ENCODE measurements around the gene KRTAP2-3. TPM values are rescaled to one million over a fixed set of nuclear protein-coding genes. Genes with fewer than 3 reads are reported as not detected.

KRTAP2-3 gene
- total and polyA plus RNA-seq, 4 donors = not detected

DNA sequence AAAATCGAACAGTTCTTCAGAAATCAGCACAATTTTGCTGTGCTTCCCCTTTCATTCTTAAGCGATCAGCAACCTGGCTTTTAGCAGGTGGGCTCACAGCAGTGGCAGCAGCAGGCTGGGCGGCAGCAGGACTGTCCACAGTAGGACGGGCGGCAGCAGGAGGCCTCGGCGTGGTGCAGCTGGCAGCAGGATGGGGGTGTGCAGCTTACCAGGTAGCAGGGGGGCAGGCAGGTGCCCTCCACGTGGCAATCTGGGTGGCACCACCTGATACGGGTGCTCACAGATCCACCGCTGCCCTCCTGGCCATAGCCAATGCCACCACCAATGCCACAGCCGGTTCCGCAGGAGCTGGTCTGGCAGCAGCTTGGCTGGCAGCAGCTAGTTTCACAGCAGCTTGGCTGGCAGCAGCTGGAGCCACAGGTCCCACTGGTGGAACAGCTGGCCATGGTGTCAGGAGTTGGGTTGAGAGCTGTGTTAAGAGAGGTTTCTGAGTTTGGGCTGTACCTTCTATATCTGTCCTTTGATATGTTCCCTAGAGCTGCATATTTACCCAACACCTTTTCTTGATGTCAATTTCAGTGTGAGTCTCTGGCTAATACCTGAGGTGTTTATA lies 30.2 kb downstream of the KRTAP2-3 start, which contains the start of gene KRTAP1-4:
TSS of gene KRTAP1-4 (minus strand) at position 563 of the 613 bp plus-strand sequence. CDS start at position 446, 117 bp downstream.
- H3K36me3 ChIP-seq (ENCODE audit: control insufficient read depth in 4 of 4, insufficient read depth in 4 of 4, low read length in 4 of 4) = no peaks in the 10 kb centered on the region
- no peak within 1 kb of the TSS for H3K27ac ChIP-seq (ENCODE audit: low read depth in 1 of 2, low read length in 1 of 2)
- H3K9ac ChIP-seq (ENCODE audit: insufficient read depth in 1 of 2, low read length in 2 of 2) = no peak within 1 kb of the TSS
- WGBS, 2 donors = 84 to 94% methylated on average over 12 of the region's 12 CpGs
- DNase-seq (no peak), ATAC-seq (ENCODE audit: insufficient read depth, low FRiP score) (no peak)
- no peaks in the 10 kb centered on the region for H3K4me1 ChIP-seq (ENCODE audit: control insufficient read depth in 5 of 5, insufficient read depth in 5 of 5, low read length in 5 of 5)
- H3K9me3 ChIP-seq (ENCODE audit: control insufficient read depth in 4 of 4, insufficient read depth in 3 of 4, low read length in 3 of 4) = no peaks in the 10 kb centered on the region
- H3K4me3 ChIP-seq = no peak within 1 kb of the TSS
- TF ChIP-seq, protein P1, sequence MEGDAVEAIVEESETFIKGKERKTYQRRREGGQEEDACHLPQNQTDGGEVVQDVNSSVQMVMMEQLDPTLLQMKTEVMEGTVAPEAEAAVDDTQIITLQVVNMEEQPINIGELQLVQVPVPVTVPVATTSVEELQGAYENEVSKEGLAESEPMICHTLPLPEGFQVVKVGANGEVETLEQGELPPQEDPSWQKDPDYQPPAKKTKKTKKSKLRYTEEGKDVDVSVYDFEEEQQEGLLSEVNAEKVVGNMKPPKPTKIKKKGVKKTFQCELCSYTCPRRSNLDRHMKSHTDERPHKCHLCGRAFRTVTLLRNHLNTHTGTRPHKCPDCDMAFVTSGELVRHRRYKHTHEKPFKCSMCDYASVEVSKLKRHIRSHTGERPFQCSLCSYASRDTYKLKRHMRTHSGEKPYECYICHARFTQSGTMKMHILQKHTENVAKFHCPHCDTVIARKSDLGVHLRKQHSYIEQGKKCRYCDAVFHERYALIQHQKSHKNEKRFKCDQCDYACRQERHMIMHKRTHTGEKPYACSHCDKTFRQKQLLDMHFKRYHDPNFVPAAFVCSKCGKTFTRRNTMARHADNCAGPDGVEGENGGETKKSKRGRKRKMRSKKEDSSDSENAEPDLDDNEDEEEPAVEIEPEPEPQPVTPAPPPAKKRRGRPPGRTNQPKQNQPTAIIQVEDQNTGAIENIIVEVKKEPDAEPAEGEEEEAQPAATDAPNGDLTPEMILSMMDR (IDR thresholded peaks at IDR 0.05; ENCODE audit: control extremely low read depth, extremely low read depth) = no peak
- no peaks in the 10 kb centered on the region for H3K27me3 ChIP-seq (ENCODE audit: control insufficient read depth in 3 of 3, insufficient read depth in 3 of 3, low read length in 2 of 3)

DNA sequence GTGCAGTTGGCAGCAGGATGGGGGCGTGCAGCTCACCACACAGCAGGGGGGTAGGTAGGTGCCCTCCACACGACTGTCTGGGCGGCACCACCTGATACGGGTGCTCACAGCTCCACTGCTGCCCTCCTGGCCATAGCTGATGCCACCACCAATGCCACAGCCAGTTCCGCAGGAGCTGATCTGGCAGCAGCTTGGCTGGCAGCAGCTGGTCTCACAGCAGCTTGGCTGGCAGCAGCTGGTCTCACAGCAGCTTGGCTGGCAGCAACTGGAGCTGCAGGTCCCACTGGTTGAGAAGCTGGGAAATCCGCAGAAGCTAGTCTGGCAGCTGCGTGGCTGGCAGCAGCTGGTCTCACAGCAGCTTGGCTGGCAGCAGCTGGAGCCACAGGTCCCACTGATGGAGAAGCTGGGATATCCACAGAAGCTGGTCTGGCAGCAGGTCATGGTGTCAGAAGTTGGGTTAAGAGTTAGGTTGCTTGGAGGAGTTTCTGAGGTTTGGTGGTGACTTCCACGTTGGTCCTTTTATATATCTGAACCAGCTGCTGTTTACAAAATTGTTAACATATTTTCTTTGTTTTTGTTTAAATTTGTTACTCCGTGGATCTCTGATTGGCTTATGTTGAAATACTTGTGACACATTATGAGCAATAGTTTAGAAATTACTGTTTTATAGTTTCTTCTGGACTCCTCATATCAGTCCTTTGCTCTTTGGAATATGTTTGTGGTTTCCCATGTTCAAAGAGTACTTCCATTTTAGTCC lies 33.0 kb downstream of the KRTAP2-3 start, which contains the start of gene KRTAP1-5:
TSS of gene KRTAP1-5 (minus strand) at position 494 of the 757 bp plus-strand sequence. CDS start at position 441, 53 bp downstream.
- no peaks in the 10 kb centered on the region for H3K27me3 ChIP-seq (ENCODE audit: control insufficient read depth in 3 of 3, insufficient read depth in 3 of 3, low read length in 2 of 3)
- no peak for ATAC-seq (ENCODE audit: insufficient read depth, low FRiP score)
- H3K9ac ChIP-seq (ENCODE audit: insufficient read depth in 1 of 2, low read length in 2 of 2) = no peak within 1 kb of the TSS
- H3K27ac ChIP-seq (ENCODE audit: low read depth in 1 of 2, low read length in 1 of 2) = no peak within 1 kb of the TSS
- H3K4me1 ChIP-seq (ENCODE audit: control insufficient read depth in 5 of 5, insufficient read depth in 5 of 5, low read length in 5 of 5) = no peaks in the 10 kb centered on the region
- no peaks in the 10 kb centered on the region for H3K36me3 ChIP-seq (ENCODE audit: control insufficient read depth in 4 of 4, insufficient read depth in 4 of 4, low read length in 4 of 4)
- WGBS, 2 donors = 77 to 85% methylated on average over 9 of the region's 9 CpGs
- no peak for DNase-seq
- TF ChIP-seq, protein P1 (IDR thresholded peaks at IDR 0.05; ENCODE audit: control extremely low read depth, extremely low read depth) = no peak
- H3K9me3 ChIP-seq (ENCODE audit: control insufficient read depth in 4 of 4, insufficient read depth in 3 of 4, low read length in 3 of 4) = peaks cover 0 to 4% (median 0%) of the 10 kb centered on the region in 4 donors
- H3K4me3 ChIP-seq = no peak within 1 kb of the TSS

DNA sequence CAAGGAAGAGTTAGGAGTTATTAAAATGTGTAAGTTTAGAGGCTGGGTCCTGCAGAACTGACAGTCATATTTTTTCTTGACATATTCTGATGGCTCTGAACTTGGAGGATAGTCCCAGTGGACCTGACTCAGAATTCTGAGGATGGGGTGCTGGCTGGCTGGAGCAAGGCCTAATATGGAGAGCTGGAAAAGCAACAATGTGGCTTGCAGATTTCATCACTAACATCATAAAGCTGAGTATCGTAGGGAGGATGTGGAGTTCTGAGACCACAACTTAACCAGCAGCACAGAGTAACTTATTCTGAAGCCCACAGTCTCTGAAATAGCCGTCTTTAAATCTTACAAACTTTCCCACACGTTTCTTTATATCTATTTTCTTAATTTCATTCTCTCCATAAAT lies 35.2 kb downstream of the KRTAP2-3 start:
- Histone ChIP-seq H3K9me3 (ENCODE audit: control insufficient read depth in 4 of 4, insufficient read depth in 3 of 4, low read length in 3 of 4) (peaks cover 0 to 4% (median 0%) of the 10 kb centered on the region in 4 donors), H3K27me3 (ENCODE audit: control insufficient read depth in 3 of 3, insufficient read depth in 3 of 3, low read length in 2 of 3) (no peaks in the 10 kb centered on the region)

More for the DNA sequence above, 35.2 kb downstream of the KRTAP2-3 start:
- H3K36me3 ChIP-seq (ENCODE audit: control insufficient read depth in 4 of 4, insufficient read depth in 4 of 4, low read length in 4 of 4) = no peaks in the 10 kb centered on the region
- TF ChIP-seq, protein P1 (IDR thresholded peaks at IDR 0.05; ENCODE audit: control extremely low read depth, extremely low read depth) = no peak
- DNase-seq (no peak), ATAC-seq (ENCODE audit: insufficient read depth, low FRiP score) (no peak)
- H3K4me1 ChIP-seq (ENCODE audit: control insufficient read depth in 5 of 5, insufficient read depth in 5 of 5, low read length in 5 of 5) = no peaks in the 10 kb centered on the region
- H3K27ac ChIP-seq (ENCODE audit: low read depth in 1 of 2, low read length in 1 of 2) = no peak overlapping the region
- no peak overlapping the region for H3K9ac ChIP-seq (ENCODE audit: insufficient read depth in 1 of 2, low read length in 2 of 2)
- no peak overlapping the region for H3K4me3 ChIP-seq
- 70 to 82% methylated on average over 3 of the region's 3 CpGs for whole genome bisulfite sequencing, 2 donors
